ENCODE results near the gene ASB5.

DNA sequence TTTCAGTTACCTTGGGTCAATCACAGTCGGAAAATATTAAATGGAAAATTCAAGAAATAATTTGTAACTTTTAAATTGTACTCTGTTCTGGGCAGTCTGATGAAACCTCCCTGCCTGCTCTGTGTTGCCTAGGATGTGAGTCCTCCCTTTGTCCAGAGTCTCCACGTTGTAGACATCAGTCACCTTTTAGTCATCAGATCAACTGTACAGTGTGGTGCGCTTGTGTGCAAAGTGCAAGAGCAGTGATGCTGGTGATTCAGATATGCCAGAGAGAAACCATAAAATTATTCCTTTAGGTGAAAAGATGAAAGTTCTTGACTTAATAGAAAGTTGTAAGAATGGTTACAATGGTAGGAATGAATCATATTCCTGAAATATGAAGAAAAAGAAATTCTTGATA, 75.1 kb downstream of the ASB5 start:
- TF ChIP-seq, protein P1, sequence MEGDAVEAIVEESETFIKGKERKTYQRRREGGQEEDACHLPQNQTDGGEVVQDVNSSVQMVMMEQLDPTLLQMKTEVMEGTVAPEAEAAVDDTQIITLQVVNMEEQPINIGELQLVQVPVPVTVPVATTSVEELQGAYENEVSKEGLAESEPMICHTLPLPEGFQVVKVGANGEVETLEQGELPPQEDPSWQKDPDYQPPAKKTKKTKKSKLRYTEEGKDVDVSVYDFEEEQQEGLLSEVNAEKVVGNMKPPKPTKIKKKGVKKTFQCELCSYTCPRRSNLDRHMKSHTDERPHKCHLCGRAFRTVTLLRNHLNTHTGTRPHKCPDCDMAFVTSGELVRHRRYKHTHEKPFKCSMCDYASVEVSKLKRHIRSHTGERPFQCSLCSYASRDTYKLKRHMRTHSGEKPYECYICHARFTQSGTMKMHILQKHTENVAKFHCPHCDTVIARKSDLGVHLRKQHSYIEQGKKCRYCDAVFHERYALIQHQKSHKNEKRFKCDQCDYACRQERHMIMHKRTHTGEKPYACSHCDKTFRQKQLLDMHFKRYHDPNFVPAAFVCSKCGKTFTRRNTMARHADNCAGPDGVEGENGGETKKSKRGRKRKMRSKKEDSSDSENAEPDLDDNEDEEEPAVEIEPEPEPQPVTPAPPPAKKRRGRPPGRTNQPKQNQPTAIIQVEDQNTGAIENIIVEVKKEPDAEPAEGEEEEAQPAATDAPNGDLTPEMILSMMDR (IDR thresholded peaks at IDR 0.05), result no peak
- no peak for TF ChIP-seq POLR2A (IDR thresholded peaks at IDR 0.05)

Data from Peyer's patch (tissue), 4 donors.